ENCODE data around the gene FAM124B.

- TF ChIP-seq POLR2AphosphoS5 (IDR thresholded peaks at IDR 0.05; ENCODE audit: borderline replicate concordance, low read depth, low read length) (no peak), EZH2 (IDR thresholded peaks at IDR 0.05) (no peak)
Measured at GRCh38 chr2:224444021-224444420, 42.1 kb upstream of the FAM124B start.
